Measurements from ENCODE around the gene HMOX1.

- TF ChIP-seq, protein P1, sequence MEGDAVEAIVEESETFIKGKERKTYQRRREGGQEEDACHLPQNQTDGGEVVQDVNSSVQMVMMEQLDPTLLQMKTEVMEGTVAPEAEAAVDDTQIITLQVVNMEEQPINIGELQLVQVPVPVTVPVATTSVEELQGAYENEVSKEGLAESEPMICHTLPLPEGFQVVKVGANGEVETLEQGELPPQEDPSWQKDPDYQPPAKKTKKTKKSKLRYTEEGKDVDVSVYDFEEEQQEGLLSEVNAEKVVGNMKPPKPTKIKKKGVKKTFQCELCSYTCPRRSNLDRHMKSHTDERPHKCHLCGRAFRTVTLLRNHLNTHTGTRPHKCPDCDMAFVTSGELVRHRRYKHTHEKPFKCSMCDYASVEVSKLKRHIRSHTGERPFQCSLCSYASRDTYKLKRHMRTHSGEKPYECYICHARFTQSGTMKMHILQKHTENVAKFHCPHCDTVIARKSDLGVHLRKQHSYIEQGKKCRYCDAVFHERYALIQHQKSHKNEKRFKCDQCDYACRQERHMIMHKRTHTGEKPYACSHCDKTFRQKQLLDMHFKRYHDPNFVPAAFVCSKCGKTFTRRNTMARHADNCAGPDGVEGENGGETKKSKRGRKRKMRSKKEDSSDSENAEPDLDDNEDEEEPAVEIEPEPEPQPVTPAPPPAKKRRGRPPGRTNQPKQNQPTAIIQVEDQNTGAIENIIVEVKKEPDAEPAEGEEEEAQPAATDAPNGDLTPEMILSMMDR (IDR thresholded peaks at IDR 0.05; ENCODE audit: insufficient read depth, low read length, poor library complexity, severe bottlenecking), result no peak
- no peak for TF ChIP-seq EZH2phosphoT487 (conservative IDR thresholded peaks at IDR 0.05; ENCODE audit: low read length)
Observed at GRCh38 chr22:35394810-35395563, 14.1 kb downstream of the HMOX1 start.
